Measurements from ENCODE around the gene TTC13. TPM values are rescaled to one million over a fixed set of nuclear protein-coding genes. Genes with fewer than 3 reads are reported as not detected.

The TTC13 gene
- polyA plus RNA-seq, 1 of the 3 experiments (the other 2 are of a cell fraction): 5.5 TPM

DNA sequence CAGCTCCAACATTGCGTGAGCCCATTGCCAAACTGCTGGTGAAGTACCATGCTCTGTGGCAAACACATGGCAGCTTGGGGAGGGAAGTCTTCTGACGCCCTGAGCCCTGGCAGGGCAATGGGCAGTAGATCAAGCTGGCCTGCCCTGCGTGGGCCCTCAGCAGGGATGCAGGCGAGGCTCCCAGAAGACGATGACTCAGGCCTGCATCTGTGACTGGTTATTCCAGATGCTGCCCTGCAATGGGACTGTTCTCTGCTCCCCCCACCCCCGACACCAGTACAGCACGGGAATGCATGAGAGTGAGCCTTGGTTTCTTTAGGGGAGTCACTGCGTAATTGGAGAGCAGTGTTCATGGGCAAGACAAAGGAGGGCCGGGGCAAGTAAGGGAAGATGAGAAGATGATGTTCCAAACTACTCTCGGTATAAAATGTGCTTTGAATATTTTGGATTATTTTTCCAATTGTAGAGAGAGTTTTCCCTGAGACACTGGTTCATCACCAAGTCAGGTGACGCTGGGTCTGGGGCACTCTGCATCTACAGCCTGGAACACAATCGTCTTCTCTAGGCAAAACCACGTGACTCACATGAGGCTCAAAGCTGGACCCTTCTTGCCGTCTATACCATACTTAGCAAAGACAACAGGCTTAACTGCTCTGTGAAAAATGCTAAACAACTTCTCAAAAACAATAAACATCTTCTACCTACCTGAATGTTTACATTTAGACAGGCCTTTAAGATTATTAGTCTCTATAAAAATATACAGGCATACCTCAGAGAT lies 101.3 kb downstream of the TTC13 start (continued):
- TF ChIP-seq, protein P1, sequence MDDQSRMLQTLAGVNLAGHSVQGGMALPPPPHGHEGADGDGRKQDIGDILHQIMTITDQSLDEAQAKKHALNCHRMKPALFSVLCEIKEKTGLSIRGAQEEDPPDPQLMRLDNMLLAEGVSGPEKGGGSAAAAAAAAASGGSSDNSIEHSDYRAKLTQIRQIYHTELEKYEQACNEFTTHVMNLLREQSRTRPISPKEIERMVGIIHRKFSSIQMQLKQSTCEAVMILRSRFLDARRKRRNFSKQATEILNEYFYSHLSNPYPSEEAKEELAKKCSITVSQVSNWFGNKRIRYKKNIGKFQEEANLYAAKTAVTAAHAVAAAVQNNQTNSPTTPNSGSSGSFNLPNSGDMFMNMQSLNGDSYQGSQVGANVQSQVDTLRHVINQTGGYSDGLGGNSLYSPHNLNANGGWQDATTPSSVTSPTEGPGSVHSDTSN (IDR thresholded peaks at IDR 0.05): no peak
- no peak for TF ChIP-seq NRF1 (IDR thresholded peaks at IDR 0.05; ENCODE audit: low read depth, low read length)
- no peak for TF ChIP-seq RFX5 (IDR thresholded peaks at IDR 0.05; ENCODE audit: low read length)
- TF ChIP-seq, protein P2, sequence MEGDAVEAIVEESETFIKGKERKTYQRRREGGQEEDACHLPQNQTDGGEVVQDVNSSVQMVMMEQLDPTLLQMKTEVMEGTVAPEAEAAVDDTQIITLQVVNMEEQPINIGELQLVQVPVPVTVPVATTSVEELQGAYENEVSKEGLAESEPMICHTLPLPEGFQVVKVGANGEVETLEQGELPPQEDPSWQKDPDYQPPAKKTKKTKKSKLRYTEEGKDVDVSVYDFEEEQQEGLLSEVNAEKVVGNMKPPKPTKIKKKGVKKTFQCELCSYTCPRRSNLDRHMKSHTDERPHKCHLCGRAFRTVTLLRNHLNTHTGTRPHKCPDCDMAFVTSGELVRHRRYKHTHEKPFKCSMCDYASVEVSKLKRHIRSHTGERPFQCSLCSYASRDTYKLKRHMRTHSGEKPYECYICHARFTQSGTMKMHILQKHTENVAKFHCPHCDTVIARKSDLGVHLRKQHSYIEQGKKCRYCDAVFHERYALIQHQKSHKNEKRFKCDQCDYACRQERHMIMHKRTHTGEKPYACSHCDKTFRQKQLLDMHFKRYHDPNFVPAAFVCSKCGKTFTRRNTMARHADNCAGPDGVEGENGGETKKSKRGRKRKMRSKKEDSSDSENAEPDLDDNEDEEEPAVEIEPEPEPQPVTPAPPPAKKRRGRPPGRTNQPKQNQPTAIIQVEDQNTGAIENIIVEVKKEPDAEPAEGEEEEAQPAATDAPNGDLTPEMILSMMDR (IDR thresholded peaks at IDR 0.05): no peak
- TF ChIP-seq, protein P3, sequence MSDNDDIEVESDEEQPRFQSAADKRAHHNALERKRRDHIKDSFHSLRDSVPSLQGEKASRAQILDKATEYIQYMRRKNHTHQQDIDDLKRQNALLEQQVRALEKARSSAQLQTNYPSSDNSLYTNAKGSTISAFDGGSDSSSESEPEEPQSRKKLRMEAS (IDR thresholded peaks at IDR 0.05; ENCODE audit: low read depth): peak; percentile 35; the same call in 1 of the 2 replicates
- TF ChIP-seq FOXJ3 (CRISPR knock-in tag; IDR thresholded peaks at IDR 0.05): no peak
- peak; percentile 81 for TF ChIP-seq TCF12 (IDR thresholded peaks at IDR 0.05)
- no peak for TF ChIP-seq GATA2 (CRISPR knock-in tag; IDR thresholded peaks at IDR 0.05)
- TF ChIP-seq, protein P4, sequence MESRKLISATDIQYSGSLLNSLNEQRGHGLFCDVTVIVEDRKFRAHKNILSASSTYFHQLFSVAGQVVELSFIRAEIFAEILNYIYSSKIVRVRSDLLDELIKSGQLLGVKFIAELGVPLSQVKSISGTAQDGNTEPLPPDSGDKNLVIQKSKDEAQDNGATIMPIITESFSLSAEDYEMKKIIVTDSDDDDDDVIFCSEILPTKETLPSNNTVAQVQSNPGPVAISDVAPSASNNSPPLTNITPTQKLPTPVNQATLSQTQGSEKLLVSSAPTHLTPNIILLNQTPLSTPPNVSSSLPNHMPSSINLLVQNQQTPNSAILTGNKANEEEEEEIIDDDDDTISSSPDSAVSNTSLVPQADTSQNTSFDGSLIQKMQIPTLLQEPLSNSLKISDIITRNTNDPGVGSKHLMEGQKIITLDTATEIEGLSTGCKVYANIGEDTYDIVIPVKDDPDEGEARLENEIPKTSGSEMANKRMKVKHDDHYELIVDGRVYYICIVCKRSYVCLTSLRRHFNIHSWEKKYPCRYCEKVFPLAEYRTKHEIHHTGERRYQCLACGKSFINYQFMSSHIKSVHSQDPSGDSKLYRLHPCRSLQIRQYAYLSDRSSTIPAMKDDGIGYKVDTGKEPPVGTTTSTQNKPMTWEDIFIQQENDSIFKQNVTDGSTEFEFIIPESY (IDR thresholded peaks at IDR 0.05; ENCODE audit: borderline replicate concordance, low read depth): no peak
- TF ChIP-seq RCOR1 (IDR thresholded peaks at IDR 0.05; ENCODE audit: low read length): no peak
- TF ChIP-seq, protein P5, sequence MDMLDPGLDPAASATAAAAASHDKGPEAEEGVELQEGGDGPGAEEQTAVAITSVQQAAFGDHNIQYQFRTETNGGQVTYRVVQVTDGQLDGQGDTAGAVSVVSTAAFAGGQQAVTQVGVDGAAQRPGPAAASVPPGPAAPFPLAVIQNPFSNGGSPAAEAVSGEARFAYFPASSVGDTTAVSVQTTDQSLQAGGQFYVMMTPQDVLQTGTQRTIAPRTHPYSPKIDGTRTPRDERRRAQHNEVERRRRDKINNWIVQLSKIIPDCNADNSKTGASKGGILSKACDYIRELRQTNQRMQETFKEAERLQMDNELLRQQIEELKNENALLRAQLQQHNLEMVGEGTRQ (IDR thresholded peaks at IDR 0.05; ENCODE audit: borderline replicate concordance, low read depth, low read length): no peak
- no peak for TF ChIP-seq SMC3 (IDR thresholded peaks at IDR 0.05; ENCODE audit: low read depth, low read length)
- TF ChIP-seq MEF2A (IDR thresholded peaks at IDR 0.05; ENCODE audit: borderline replicate concordance, low read depth): no peak
- TF ChIP-seq NFIC (IDR thresholded peaks at IDR 0.05; ENCODE audit: borderline replicate concordance): no peak

DNA sequence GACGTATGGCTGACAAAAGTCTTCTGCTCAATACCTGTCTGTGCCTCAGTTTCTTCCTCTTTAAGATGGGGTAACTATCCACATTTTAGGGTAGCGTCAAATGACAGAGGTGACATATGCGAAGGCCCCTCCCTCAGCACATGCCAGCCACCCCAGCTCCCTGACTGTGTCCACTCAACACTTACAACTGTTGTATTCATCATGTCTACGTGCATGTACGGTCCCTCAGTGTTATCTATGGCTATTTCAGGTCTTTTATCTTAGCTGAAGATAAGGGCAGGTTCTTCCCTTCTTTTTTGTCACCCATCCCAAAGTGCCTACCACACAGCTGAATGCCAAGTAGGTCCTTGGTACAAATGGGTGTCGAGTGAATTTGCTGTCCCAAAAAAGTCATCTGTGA lies 102.0 kb downstream of the TTC13 start:
- no peaks in the 10 kb centered on the region for H3F3A ChIP-seq (replicated peaks; ENCODE audit: insufficient read depth)
- DNase-seq: no peak
- ChIA-PET CTCF (interaction anchor here (0.6 kb wide), 1 partner anchor 16 kb away, joined by 3 read pairs; no protein-coding TSS in a partner anchor), POLR2A (no interaction called here)
- 75% methylated on average over 6 of the region's 6 CpGs for WGBS (ENCODE audit: low lambda C conversion rate)
- H3K79me2 ChIP-seq (ENCODE audit: insufficient read depth): no peaks in the 10 kb centered on the region
- H3K36me3 ChIP-seq (replicated peaks in 1 of 2; ENCODE audit: control insufficient read depth in 1 of 2, insufficient read depth in 2 of 2, low read length in 1 of 2): no peaks in the 10 kb centered on the region
- no peak overlapping the region for H3K4me3 ChIP-seq (ENCODE audit: low read depth in 2 of 2, low read length in 1 of 2)
- H4K20me1 ChIP-seq (ENCODE audit: insufficient read depth): no peaks in the 10 kb centered on the region
- H3K27me3 ChIP-seq (ENCODE audit: insufficient read depth): no peaks in the 10 kb centered on the region
- peaks cover 0 to 11% of the 10 kb centered on the region in 2 experiments; a peak in 2 of 4 replicates for H3K4me1 ChIP-seq (ENCODE audit: control insufficient read depth in 1 of 2, insufficient read depth in 2 of 2, low read depth in 1 of 2, low read length in 1 of 2)
- no peak overlapping the region for H3K27ac ChIP-seq (ENCODE audit: low read depth in 2 of 2, low read length in 1 of 2)
- no peak overlapping the region for H3K9ac ChIP-seq
- no peaks in the 10 kb centered on the region for H3K9me3 ChIP-seq
- H2AFZ ChIP-seq (ENCODE audit: low read depth): no peak overlapping the region
- H3K4me2 ChIP-seq: no peak overlapping the region
- no peaks in the 10 kb centered on the region for H3K9me2 ChIP-seq
- TF ChIP-seq MXI1 (IDR thresholded peaks at IDR 0.05; ENCODE audit: low read depth, low read length) (no peak), RCOR1 (IDR thresholded peaks at IDR 0.05; ENCODE audit: low read length) (no peak), RFX5 (IDR thresholded peaks at IDR 0.05; ENCODE audit: low read length) (no peak), YY1 (IDR thresholded peaks at IDR 0.05; ENCODE audit: low read depth) (no peak), CHD2 (IDR thresholded peaks at IDR 0.05; ENCODE audit: low read length, partially characterized antibody) (no peak), MEF2A (IDR thresholded peaks at IDR 0.05; ENCODE audit: borderline replicate concordance, low read depth) (no peak), RAD21 (IDR thresholded peaks at IDR 0.05; ENCODE audit: low read length) (no peak), TCF12 (IDR thresholded peaks at IDR 0.05) (no peak), EZH2phosphoT487 (IDR thresholded peaks at IDR 0.05; ENCODE audit: borderline replicate concordance, low read depth) (no peak), EP300 (IDR thresholded peaks at IDR 0.05; ENCODE audit: borderline replicate concordance in 1 of 2, low read depth in 1 of 2, low read length in 1 of 2) (no peak), NRF1 (IDR thresholded peaks at IDR 0.05; ENCODE audit: low read depth, low read length) (no peak), JUND (IDR thresholded peaks at IDR 0.05) (no peak)
- TF ChIP-seq, protein P1 (IDR thresholded peaks at IDR 0.05): no peak
- TF ChIP-seq, protein P6, sequence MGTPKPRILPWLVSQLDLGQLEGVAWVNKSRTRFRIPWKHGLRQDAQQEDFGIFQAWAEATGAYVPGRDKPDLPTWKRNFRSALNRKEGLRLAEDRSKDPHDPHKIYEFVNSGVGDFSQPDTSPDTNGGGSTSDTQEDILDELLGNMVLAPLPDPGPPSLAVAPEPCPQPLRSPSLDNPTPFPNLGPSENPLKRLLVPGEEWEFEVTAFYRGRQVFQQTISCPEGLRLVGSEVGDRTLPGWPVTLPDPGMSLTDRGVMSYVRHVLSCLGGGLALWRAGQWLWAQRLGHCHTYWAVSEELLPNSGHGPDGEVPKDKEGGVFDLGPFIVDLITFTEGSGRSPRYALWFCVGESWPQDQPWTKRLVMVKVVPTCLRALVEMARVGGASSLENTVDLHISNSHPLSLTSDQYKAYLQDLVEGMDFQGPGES (IDR thresholded peaks at IDR 0.05; ENCODE audit: low read depth, low read length): no peak

Data from SK-N-SH (cell line).